Loucy (cell line): Measurements from ENCODE around the gene VMAC.

Experiments used
- EZH2phosphoT487 ChIP-seq: fragments of 200-600 bp; IDR thresholded peaks from 2 replicates; pipeline ENCODE4 v1.6.1; 2018; ENCODE audit warnings: antibody characterized with exemption, mild to moderate bottlenecking, moderate library complexity, borderline replicate concordance
- TF ChIP-seq, protein P1 (sequence below): fragments of 200-600 bp; sonication (generic); conservative IDR thresholded peaks from 2 replicates; pipeline ENCODE4 v1.5.1; 2014; ENCODE audit warnings: mild to moderate bottlenecking, antibody characterized with exemption, low read length

DNA sequence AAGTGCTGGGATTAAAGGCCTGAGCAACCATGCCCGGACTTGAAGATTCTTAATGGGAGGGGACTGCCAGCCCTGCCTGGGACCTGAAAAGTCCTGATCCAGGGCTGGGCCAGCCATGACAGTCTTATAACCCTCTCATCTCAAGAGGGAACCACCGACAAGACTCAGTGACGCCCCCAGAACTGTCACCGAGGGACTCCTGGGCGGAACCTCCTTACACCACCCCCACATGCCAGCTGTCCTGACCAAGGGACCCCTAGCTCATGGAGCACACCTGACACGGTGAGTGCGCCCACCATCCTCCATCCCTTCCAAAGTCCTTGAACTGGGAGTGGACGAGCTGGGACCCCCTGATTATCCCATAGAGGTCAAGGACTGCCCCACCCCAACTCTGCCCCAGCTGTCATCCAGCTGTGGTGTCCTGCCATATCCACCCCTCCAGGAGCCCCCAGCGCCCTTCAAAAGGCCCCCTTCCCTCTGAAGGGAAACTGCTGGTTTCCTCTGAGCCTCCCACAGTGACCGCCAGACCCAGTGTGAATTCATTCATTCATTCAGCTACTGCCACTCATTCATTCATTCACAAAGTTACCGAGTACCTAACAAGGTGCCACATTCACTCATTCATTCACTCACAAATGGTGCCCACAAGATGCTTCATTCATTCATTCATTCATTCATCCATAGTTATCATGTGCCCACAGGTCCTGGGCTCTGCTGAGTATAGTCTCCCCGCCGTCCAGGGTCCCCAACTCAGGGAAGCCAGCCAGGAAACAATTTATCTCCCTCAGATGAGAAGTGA, 4.7 kb upstream of the VMAC start:
- TF ChIP-seq, protein P1, sequence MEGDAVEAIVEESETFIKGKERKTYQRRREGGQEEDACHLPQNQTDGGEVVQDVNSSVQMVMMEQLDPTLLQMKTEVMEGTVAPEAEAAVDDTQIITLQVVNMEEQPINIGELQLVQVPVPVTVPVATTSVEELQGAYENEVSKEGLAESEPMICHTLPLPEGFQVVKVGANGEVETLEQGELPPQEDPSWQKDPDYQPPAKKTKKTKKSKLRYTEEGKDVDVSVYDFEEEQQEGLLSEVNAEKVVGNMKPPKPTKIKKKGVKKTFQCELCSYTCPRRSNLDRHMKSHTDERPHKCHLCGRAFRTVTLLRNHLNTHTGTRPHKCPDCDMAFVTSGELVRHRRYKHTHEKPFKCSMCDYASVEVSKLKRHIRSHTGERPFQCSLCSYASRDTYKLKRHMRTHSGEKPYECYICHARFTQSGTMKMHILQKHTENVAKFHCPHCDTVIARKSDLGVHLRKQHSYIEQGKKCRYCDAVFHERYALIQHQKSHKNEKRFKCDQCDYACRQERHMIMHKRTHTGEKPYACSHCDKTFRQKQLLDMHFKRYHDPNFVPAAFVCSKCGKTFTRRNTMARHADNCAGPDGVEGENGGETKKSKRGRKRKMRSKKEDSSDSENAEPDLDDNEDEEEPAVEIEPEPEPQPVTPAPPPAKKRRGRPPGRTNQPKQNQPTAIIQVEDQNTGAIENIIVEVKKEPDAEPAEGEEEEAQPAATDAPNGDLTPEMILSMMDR: no peak
- no peak for TF ChIP-seq EZH2phosphoT487
